AG08395 (cell line): Measurements from ENCODE around the gene SORCS3.
A peak's percentile ranks its signal among the peaks of the same experiment; 100 is the strongest.

Experiments
- DNase-seq: peaks from one replicate; pipeline ENCODE4 v3.0.0; 2012; ENCODE audit warnings: mixed read lengths, low spot score

SORCS3 gene

GRCh38 chr10:105188737-105189462 lies 547.8 kb downstream of the SORCS3 start:
- peak; percentile 14 for DNase-seq

GRCh38 chr10:105189463-105189800 lies 548.3 kb downstream of the SORCS3 start:
- DNase-seq = peak; percentile 2

- no peak for DNase-seq
These were observed 551.1 kb downstream of the SORCS3 start for GRCh38 chr10:105192146-105192545.

- DNase-seq = no peak
These were observed 551.8 kb downstream of the SORCS3 start for GRCh38 chr10:105192861-105193260.

GRCh38 chr10:105195831-105196230 lies 554.7 kb downstream of the SORCS3 start:
- DNase-seq = no peak

- no peak for DNase-seq
These were observed 556.7 kb downstream of the SORCS3 start for GRCh38 chr10:105197598-105198364.

- no peak for DNase-seq
These were observed 565.5 kb downstream of the SORCS3 start for GRCh38 chr10:105206616-105207015.

GRCh38 chr10:105207476-105207995 lies 566.4 kb downstream of the SORCS3 start:
- no peak for DNase-seq

- DNase-seq = no peak
These were observed 569.5 kb downstream of the SORCS3 start for GRCh38 chr10:105210546-105210945.

- no peak for DNase-seq
These were observed 596.6 kb downstream of the SORCS3 start for GRCh38 chr10:105237685-105238084.

- DNase-seq = no peak
These were observed 598.5 kb downstream of the SORCS3 start for GRCh38 chr10:105239311-105240219.

- DNase-seq = no peak
These were observed 600.2 kb downstream of the SORCS3 start for GRCh38 chr10:105241254-105241653.

GRCh38 chr10:105243381-105243780 lies 602.3 kb downstream of the SORCS3 start:
- no peak for DNase-seq

GRCh38 chr10:105243825-105244224 lies 602.7 kb downstream of the SORCS3 start:
- no peak for DNase-seq

- DNase-seq = no peak
These were observed 606.9 kb downstream of the SORCS3 start for GRCh38 chr10:105247831-105248499.

- no peak for DNase-seq
These were observed 611.8 kb downstream of the SORCS3 start for GRCh38 chr10:105252911-105253310.

- DNase-seq = no peak
These were observed 612.6 kb downstream of the SORCS3 start for GRCh38 chr10:105253515-105254212.

- no peak for DNase-seq
These were observed 617.1 kb downstream of the SORCS3 start for GRCh38 chr10:105258036-105258673.

GRCh38 chr10:105258674-105259065 lies 617.6 kb downstream of the SORCS3 start:
- no peak for DNase-seq

GRCh38 chr10:105259201-105259600 lies 618.1 kb downstream of the SORCS3 start:
- no peak for DNase-seq

GRCh38 chr10:105262666-105263065 lies 621.6 kb downstream of the SORCS3 start:
- no peak for DNase-seq
